Measurements from ENCODE around the gene KNCN. TPM values are rescaled to one million over a fixed set of nuclear protein-coding genes. Genes with fewer than 3 reads are reported as not detected.

KNCN gene
- total RNA-seq, 1 experiment from 2014 or later, result not detected

GRCh38 chr1:46538147-46538546 lies 13.3 kb downstream of the KNCN start:
- no peak for DNase-seq
- Histone ChIP-seq H3K79me1 (ENCODE audit: insufficient read depth, low read depth, low read length, poor library complexity, severe bottlenecking) (no peaks in the 10 kb centered on the region), H3K9ac (ENCODE audit: extremely low read depth, insufficient read length, low read length) (no peak overlapping the region), H3K23me2 (ENCODE audit: insufficient read length, low read depth, low read length, poor library complexity, severe bottlenecking) (peaks cover 1% of the 10 kb centered on the region), H3K27me3 (ENCODE audit: insufficient read depth, low read length) (peaks cover 27% of the 10 kb centered on the region), H2BK12ac (ENCODE audit: insufficient read length, low read depth, low read length) (no peak overlapping the region), H2BK15ac (ENCODE audit: low read depth, low read length) (no peak overlapping the region), H3K9me3 (ENCODE audit: control insufficient read depth, low read depth, low read length) (no peaks in the 10 kb centered on the region), H3T11ph (ENCODE audit: low read length) (no peak overlapping the region), H3K4me1 (ENCODE audit: insufficient read depth, low read length) (no peaks in the 10 kb centered on the region), H3K56ac (ENCODE audit: insufficient read length, low read depth, low read length) (no peak overlapping the region), H3K18ac (ENCODE audit: insufficient read length, low read depth, low read length) (no peak overlapping the region), H4K5ac (ENCODE audit: insufficient read length, low read depth, low read length) (no peak overlapping the region), H2AFZ (ENCODE audit: low read length) (no peak overlapping the region), H3K4me2 (ENCODE audit: insufficient read depth, insufficient read length, low read length) (no peak overlapping the region), H2AK5ac (ENCODE audit: insufficient read length, low read length) (no peak overlapping the region), H2BK20ac (ENCODE audit: low read depth, low read length, poor library complexity, severe bottlenecking) (no peak overlapping the region), H3K27ac (ENCODE audit: insufficient read length, low read depth, low read length) (no peak overlapping the region), H2BK5ac (ENCODE audit: insufficient read length, low read length) (no peak overlapping the region), H3K14ac (ENCODE audit: insufficient read depth, low read length) (no peak overlapping the region), H4K20me1 (ENCODE audit: control insufficient read depth, insufficient read depth, insufficient read length) (no peaks in the 10 kb centered on the region), H3K79me2 (ENCODE audit: insufficient read depth, low read length) (no peaks in the 10 kb centered on the region), H3K4ac (ENCODE audit: low read depth, low read length) (no peak overlapping the region), H4K91ac (ENCODE audit: insufficient read length, low read depth, low read length) (no peak overlapping the region), H3K23ac (ENCODE audit: insufficient read length, low read depth, low read length) (no peak overlapping the region), H4K8ac (replicated peaks; ENCODE audit: insufficient read length, low read depth, low read length) (no peak overlapping the region), H2BK120ac (ENCODE audit: low read depth, low read length, poor library complexity, severe bottlenecking) (no peak overlapping the region)
- no CpG with 5 or more reads among the region's 2 CpGs for WGBS (ENCODE audit: extremely low coverage, insufficient read length, low lambda C conversion rate)
- H3K36me3 Mint-ChIP-seq (ENCODE audit: insufficient read depth in 1 of 3, low read depth in 3 of 3), result no peaks in the 10 kb centered on the region
- TF ChIP-seq CTCF (conservative IDR thresholded peaks at IDR 0.05), result no peak
- peaks cover 97% of the 10 kb centered on the region for H3K27me3 Mint-ChIP-seq (ENCODE audit: low read depth)
- no peak overlapping the region for H3K4me3 Mint-ChIP-seq
- peaks cover 0 to 2% of the 10 kb centered on the region in 2 experiments; a peak in 2 of 5 replicates for H3K9me3 Mint-ChIP-seq
- peaks cover 9 to 19% of the 10 kb centered on the region in 2 experiments for H3K4me1 Mint-ChIP-seq
- no peak overlapping the region for H3K27ac Mint-ChIP-seq
